ENCODE results near the gene PTPRCAP. TPM values are rescaled to one million over a fixed set of nuclear protein-coding genes. Genes with fewer than 3 reads are reported as not detected.

The PTPRCAP gene
- total and polyA plus RNA-seq, 12 donors = 0.57 to 13.4 (median 3.9) TPM

DNA sequence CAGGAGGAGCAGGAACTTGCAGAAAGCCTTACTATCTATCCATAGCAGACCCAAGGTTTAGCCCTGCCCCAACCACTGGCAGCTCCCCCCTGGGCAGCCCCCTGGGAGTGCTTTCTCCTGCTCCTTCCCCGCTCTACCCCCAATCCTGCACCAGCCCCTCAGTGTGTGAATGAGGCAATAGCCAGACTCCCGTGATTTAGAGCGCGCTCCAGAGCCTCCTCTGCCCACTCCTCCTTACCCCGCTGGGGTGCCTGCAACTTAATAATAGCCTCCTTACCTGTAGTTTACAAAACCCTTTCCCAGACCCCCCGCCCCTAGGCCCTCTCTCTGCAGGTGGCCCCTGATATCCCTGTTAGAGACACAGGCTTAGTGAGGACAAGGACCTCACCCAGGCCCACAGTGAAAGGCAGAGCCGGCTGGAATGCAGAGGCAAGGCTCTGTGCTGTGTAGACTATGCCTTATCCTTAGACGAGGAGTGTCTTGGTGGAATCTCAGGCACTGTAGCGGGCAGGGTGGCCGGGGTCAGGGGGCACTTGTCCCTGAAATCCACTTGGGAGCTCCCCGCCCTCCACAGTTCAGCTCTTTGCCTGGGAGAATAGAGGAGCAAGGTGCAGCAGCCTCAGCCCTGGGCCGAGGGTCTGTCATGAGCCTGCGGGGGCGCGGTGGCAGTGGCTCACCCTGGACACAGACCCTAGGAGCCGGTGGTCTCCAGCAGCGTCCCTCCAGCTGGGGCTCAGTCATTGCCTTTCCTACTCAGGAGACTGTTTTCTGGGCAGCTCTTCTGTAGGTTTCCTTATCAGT, 26.3 kb downstream of the PTPRCAP start:
- intact Hi-C loops (cut with DNase I) = no loop called here
- no peaks in the 10 kb centered on the region for H3K36me3 ChIP-seq (replicated peaks in 1 of 2)
- WGBS, 4 donors = 75 to 83% (median 77%) methylated on average over 10 to 17 of the region's 17 CpGs
- H3K9me3 ChIP-seq (replicated peaks in 1 of 3) = no peaks in the 10 kb centered on the region
- peaks cover 4 to 9% of the 10 kb centered on the region in 2 donors for H3K4me1 ChIP-seq (replicated peaks in 1 of 2)
- peaks cover 39% of the 10 kb centered on the region for H3K27me3 ChIP-seq
- H3K27ac ChIP-seq = no peak overlapping the region
- no peak overlapping the region for H3K4me3 ChIP-seq
- no peak for DNase-seq
- TF ChIP-seq, protein P1, sequence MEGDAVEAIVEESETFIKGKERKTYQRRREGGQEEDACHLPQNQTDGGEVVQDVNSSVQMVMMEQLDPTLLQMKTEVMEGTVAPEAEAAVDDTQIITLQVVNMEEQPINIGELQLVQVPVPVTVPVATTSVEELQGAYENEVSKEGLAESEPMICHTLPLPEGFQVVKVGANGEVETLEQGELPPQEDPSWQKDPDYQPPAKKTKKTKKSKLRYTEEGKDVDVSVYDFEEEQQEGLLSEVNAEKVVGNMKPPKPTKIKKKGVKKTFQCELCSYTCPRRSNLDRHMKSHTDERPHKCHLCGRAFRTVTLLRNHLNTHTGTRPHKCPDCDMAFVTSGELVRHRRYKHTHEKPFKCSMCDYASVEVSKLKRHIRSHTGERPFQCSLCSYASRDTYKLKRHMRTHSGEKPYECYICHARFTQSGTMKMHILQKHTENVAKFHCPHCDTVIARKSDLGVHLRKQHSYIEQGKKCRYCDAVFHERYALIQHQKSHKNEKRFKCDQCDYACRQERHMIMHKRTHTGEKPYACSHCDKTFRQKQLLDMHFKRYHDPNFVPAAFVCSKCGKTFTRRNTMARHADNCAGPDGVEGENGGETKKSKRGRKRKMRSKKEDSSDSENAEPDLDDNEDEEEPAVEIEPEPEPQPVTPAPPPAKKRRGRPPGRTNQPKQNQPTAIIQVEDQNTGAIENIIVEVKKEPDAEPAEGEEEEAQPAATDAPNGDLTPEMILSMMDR (IDR thresholded peaks at IDR 0.05) = no peak
- no peak for TF ChIP-seq POLR2A (IDR thresholded peaks at IDR 0.05)

DNA sequence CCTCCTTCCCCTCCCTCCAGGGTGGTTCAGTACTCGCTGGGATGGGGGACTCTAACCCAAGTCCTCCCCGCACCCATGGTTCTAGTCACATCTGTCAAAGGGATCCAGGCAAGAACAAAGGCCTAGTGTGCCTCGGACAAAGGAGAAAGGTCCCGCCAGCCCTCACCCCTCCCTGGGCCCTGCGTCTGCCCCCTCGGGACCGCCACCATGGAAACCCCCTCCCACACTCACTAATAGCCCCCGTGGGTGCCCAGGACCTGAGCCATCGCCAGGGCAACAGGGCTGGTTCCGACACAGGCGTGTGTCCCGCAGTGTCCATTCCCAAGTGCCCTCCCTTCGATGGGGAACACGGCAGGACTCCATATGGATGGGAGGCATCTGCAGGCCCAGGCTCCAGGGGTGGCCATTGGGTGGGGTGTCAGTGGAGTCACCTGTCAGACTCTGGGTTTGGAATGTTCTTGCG, 27.1 kb downstream of the PTPRCAP start:
- WGBS, 4 donors = 54 to 69% (median 60%) methylated on average over 9 to 15 of the region's 15 CpGs; no CpG with 5 or more reads in 1 of the 4 donors
- no peak for TF ChIP-seq POLR2A (IDR thresholded peaks at IDR 0.05)
- DNase-seq = no peak
- intact Hi-C loops (cut with DNase I) = no loop called here
- Histone ChIP-seq H3K4me3 (no peak overlapping the region), H3K27me3 (peaks cover 39% of the 10 kb centered on the region), H3K27ac (no peak overlapping the region), H3K4me1 (replicated peaks in 1 of 2) (peaks cover 4 to 8% of the 10 kb centered on the region in 2 donors), H3K9me3 (replicated peaks in 1 of 3) (no peaks in the 10 kb centered on the region), H3K36me3 (replicated peaks in 1 of 2) (no peaks in the 10 kb centered on the region)

DNA sequence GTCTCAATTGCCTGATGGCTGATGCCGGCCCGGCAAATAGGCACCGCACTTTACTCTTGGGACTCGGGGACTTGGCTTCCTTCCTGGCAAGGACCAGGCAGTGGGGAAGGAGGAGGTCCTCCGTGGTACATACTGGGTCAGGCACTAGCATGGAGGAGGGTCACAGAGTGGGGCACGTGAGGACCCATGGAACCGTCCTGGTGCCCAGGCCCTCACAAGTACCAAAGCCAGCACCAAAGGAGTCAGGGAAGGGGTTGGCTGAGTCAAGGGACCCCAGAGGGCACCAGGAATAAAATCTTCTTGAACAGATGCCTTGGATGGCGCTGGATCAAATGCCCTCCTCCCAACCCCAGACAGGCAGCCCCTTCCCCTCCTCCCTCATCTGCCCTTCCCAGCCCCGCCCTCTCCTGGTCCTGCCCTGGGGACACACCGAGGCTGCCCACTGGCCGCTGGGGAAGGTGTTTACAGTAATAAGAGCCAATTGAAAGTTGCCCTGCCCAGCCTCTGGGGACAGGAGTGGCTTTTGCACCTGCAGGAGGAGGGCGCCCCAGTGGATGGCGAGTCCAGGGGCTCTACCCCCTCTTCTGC, 27.6 kb downstream of the PTPRCAP start:
- WGBS, 4 donors = 30 to 55% (median 41%) methylated on average over 3 to 13 of the region's 13 CpGs
- no peak for TF ChIP-seq POLR2A (IDR thresholded peaks at IDR 0.05)
- TF ChIP-seq, protein P1 (IDR thresholded peaks at IDR 0.05) = no peak
- intact Hi-C loops (cut with DNase I) = loop anchor here in 1 of 2 donors (5.0 kb wide), 1 partner anchor 97 kb away; the partner anchor contains the start of genes CDK2AP2 and PITPNM1

DNA sequence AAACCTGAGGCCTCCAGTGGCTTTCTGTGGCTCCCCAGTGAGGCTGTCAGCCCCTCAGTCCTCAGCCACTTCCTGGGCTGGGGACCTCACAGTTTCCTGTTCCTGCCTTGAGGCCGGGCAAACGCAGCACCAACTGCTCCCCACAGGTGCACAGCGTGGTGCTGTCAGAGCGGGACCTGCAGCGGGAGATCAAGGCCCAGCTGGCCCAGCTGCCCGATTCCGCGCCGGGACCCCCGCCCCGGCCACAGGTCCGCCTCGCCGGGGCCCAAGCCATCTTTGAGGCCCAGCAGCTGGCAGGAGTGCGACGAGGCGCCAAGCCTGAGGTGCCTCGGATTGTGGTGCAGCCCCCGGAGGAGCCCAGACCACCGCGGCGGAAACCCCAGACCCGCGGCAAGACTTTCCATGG, 28.2 kb downstream of the PTPRCAP start:
- H3K4me1 ChIP-seq (replicated peaks in 1 of 2) = peaks cover 0 to 4% of the 10 kb centered on the region in 2 donors
- intact Hi-C loops (cut with DNase I) = loop anchor here in 1 of 2 donors (5.0 kb wide), 1 partner anchor 98 kb away; the partner anchor contains the start of genes CDK2AP2 and PITPNM1
- H3K27ac ChIP-seq = no peak overlapping the region
- 28 to 92% (median 46%) methylated on average over 5 to 24 of the region's 24 CpGs for WGBS, 4 donors
- TF ChIP-seq, protein P1 (IDR thresholded peaks at IDR 0.05) = no peak
- DNase-seq = no peak
- no peak overlapping the region for H3K4me3 ChIP-seq
- H3K36me3 ChIP-seq (replicated peaks in 1 of 2) = no peaks in the 10 kb centered on the region
- no peaks in the 10 kb centered on the region for H3K9me3 ChIP-seq (replicated peaks in 1 of 3)
- H3K27me3 ChIP-seq = peaks cover 36% of the 10 kb centered on the region

More for the DNA sequence above, 27.6 kb downstream of the PTPRCAP start:
- no peaks in the 10 kb centered on the region for H3K36me3 ChIP-seq (replicated peaks in 1 of 2)
- H3K9me3 ChIP-seq (replicated peaks in 1 of 3) = no peaks in the 10 kb centered on the region
- peaks cover 0 to 4% of the 10 kb centered on the region in 2 donors for H3K4me1 ChIP-seq (replicated peaks in 1 of 2)
- no peak for DNase-seq
- H3K27me3 ChIP-seq = peaks cover 37% of the 10 kb centered on the region
- no peak overlapping the region for H3K27ac ChIP-seq
- no peak overlapping the region for H3K4me3 ChIP-seq
